ENCODE results near the gene POLR1H. TPM values are rescaled to one million over a fixed set of nuclear protein-coding genes. Genes with fewer than 3 reads are reported as not detected.

POLR1H gene
- total RNA-seq, 2 experiments from 2014 or later: 69.4 to 73.2 TPM

DNA sequence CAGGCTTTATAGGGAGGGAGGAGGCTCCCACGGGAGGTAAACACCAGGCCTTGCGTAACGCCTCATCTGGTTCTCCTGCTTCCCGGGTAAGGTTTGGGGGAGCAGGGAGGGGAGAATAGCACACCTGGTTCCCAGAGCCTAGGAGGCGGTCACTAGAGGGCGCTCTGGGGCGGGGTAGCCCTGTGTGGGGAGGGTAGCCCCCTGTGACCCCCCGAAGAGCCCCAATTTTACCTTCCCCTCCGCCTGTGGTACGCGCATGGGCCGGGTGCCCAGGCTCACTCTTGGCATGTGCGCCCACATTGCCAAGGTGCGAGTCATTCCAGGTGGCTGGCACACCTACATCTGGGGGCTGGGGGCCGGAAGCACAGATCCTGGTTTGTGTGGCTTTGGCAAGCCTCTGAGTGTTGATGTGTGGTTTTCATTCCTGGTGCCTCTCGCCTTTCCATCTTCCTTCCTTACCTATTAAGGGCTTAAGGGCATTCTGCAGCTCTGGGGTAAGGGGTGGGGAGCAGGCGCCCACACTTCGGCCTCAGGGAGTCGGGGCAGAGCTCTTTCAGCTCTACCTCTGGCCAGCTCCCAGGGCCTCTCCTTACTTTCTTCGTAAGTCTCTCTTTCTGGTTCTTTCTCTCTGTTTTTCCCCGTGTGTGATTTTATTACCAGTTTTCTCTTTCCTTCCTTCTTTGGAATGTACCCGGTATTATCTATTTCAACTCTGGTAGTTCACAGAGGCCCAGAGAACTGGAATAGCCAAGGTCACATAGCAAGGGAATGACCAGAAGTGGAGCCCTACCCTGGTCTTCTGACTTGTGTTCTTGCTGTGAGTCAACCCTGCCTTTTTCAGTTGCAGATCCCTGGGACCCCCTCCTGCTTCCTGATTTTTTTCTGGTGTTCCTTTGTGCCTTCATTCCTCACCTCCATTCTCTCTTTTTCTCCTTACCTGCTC lies 15.0 kb downstream of the POLR1H start:
- DNase-seq: peak; percentile 33
- POLR2A ChIA-PET: interaction anchor here (1.6 to 2.0 kb wide), 2 partner anchors 10 to 27 kb away, joined by 3 to 9 read pairs; no protein-coding TSS in a partner anchor
- no peaks in the 10 kb centered on the region for H3K9me3 Mint-ChIP-seq
- H3K27me3 Mint-ChIP-seq: peaks cover 29% of the 10 kb centered on the region
- CTCF ChIA-PET: interaction anchor here (0.7 to 2.4 kb wide), 5 partner anchors 26 to 55 kb away, joined by 3 to 12 read pairs (median 3); no protein-coding TSS in a partner anchor
- peaks cover 39% of the 10 kb centered on the region for H3K4me1 Mint-ChIP-seq (ENCODE audit: low read depth)
- intact Hi-C loops (cut with micrococcal nuclease): no loop called here
- H3K36me3 Mint-ChIP-seq: peaks cover 4% of the 10 kb centered on the region
- H3K4me3 Mint-ChIP-seq: peak overlapping the region; percentile 34
- no peak overlapping the region for H3K27ac Mint-ChIP-seq

DNA sequence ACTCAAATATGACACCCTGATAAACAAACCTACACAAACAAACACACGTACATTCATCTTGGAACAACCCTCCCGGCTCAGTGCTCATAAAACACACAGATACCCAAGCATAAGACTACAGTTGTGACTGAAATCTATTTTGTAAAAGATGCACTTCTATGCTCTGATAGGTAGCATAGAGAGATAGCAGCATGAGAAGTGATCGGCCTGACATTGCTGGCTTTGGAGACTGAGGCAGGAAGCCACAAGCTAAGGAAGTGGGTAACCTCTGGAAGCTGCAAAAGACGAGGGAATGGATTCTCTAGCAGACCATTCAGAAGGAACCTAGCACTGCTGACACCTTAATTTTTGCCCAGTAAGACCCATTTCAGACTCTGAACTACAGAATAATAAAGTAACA lies 16.2 kb downstream of the POLR1H start:
- intact Hi-C loops (cut with micrococcal nuclease): no loop called here
- Mint-ChIP-seq H3K27me3 (peaks cover 22% of the 10 kb centered on the region), H3K9me3 (peaks cover 2% of the 10 kb centered on the region), H3K27ac (no peak overlapping the region), H3K36me3 (no peaks in the 10 kb centered on the region), H3K4me1 (ENCODE audit: low read depth) (peaks cover 31% of the 10 kb centered on the region), H3K4me3 (no peak overlapping the region)
- POLR2A ChIA-PET: interaction anchor here (1.0 to 1.1 kb wide), 2 partner anchors 10 to 142 kb away, joined by 3 read pairs; no protein-coding TSS in a partner anchor
- CTCF ChIA-PET: interaction anchor here (0.8 to 2.4 kb wide), 3 partner anchors 26 to 93 kb away, joined by 3 to 12 read pairs (median 3); no protein-coding TSS in a partner anchor
- no peak for DNase-seq

DNA sequence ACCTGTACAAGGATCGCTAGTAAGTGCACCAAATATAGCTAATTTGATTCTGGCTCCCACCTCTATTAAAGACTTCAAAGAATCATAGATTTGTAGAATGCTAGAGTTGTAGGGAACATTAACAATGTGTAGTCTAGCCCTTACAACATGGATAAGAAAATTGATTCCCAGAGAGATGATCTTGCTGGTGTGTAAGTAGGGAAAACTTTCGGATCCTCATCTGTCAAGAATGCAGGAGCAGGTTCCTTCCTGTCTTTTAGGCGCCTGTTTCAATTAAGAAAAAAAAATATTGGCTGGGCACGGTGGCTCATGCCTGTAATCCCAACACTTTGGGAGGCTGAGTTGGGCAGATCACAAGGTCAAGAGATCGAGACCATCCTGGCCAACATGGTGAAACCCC lies 26.8 kb downstream of the POLR1H start:
- no peaks in the 10 kb centered on the region for H3K9me3 Mint-ChIP-seq
- peaks cover 21% of the 10 kb centered on the region for H3K27me3 Mint-ChIP-seq
- no peak overlapping the region for H3K27ac Mint-ChIP-seq
- intact Hi-C loops (cut with micrococcal nuclease): no loop called here
- H3K4me3 Mint-ChIP-seq: no peak overlapping the region
- H3K36me3 Mint-ChIP-seq: no peaks in the 10 kb centered on the region
- ChIA-PET CTCF (interaction anchor here (0.7 to 1.3 kb wide), 3 partner anchors 14 to 157 kb away, joined by 3 to 8 read pairs (median 4); no protein-coding TSS in a partner anchor), POLR2A (no interaction called here)
- H3K4me1 Mint-ChIP-seq (ENCODE audit: low read depth): no peaks in the 10 kb centered on the region
- DNase-seq: no peak

DNA sequence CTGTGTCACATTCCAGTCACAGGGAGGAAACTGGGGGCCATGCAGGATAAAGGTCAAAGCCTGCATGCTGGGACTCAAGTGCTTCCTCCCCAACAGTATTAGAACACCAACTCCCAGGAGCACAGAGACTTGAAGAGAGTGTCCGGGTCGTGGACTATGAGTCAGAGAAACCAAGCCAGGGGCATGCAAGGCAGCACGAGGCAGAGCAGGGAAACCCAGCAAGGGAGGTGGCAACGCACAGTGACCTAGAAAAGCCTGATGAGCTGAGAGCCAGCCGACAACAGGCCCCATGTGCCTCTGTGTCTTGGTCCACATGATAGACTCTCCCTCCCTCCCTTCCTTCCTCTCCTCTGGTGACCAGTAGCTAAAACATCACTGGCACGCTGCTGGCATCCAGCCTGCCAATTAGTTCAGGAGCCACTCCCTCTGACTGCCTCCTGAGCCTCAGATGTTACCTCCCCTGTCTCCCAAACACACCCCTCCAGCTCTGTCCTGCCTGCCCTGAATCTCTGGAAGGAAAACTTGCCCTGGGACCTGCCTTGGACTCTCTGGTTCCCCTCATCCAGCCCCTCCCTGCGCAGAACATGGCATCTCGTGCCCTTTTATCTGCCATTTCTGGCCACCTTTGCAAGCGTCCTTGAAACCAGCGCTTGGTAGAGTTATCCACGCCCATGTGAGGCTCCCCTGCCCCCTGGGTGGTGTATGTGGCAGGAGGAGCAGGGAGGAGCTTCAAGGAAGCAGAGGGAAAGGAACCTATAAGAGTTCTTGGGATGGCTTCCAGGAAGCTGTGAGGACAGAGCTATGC lies 30.7 kb downstream of the POLR1H start:
- intact Hi-C loops (cut with micrococcal nuclease): no loop called here
- DNase-seq: no peak
- H3K9me3 Mint-ChIP-seq: no peaks in the 10 kb centered on the region
- ChIA-PET POLR2A (no interaction called here), CTCF (interaction anchor here (0.9 to 1.8 kb wide), 2 partner anchors 10 to 11 kb away, joined by 3 to 7 read pairs; no protein-coding TSS in a partner anchor)
- no peaks in the 10 kb centered on the region for H3K4me1 Mint-ChIP-seq (ENCODE audit: low read depth)
- H3K4me3 Mint-ChIP-seq: no peak overlapping the region
- no peaks in the 10 kb centered on the region for H3K36me3 Mint-ChIP-seq
- H3K27ac Mint-ChIP-seq: no peak overlapping the region
- peaks cover 33% of the 10 kb centered on the region for H3K27me3 Mint-ChIP-seq

DNA sequence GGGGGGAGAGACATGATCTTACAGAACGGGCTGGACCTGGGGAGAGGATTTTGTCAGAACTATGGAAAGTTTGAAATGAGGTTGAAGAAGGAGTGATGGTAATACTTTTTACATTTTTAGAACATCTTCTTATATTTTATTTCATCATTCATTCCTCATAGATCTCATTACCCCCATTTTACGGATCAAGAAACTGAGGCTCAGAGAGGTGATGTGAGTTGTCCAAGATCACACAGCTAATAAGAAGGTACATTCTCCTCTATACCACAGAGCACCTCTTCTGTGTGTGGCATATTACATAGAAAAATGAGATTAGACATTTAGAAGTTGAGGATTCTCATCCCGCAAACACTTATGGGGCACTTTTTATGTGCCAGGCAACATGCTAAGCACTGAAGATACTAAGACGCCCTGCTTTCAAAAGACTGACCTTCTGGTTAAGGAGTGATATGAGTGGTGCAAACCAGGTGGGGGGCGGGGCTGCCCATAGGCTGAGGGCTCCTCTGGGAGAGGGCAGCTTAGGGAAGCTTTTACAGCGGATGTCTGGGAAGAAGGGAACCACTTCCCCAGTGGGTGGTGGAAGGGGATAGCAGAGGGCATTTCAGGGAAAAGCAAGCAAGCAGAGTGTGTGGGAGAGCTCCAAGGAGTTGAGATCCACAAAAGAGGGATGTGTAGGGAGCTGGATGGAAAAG lies 31.9 kb downstream of the POLR1H start:
- H3K9me3 Mint-ChIP-seq: no peaks in the 10 kb centered on the region
- ChIA-PET CTCF (interaction anchor here (1.2 to 2.8 kb wide), 3 partner anchors 8 to 38 kb away, joined by 4 to 15 read pairs (median 7); no protein-coding TSS in a partner anchor), POLR2A (interaction anchor here (0.5 kb wide), 1 partner anchor 443 kb away, joined by 3 read pairs; no protein-coding TSS in a partner anchor)
- peaks cover 33% of the 10 kb centered on the region for H3K27me3 Mint-ChIP-seq
- H3K27ac Mint-ChIP-seq: no peak overlapping the region
- intact Hi-C loops (cut with micrococcal nuclease): no loop called here
- no peak overlapping the region for H3K4me3 Mint-ChIP-seq
- H3K36me3 Mint-ChIP-seq: no peaks in the 10 kb centered on the region
- DNase-seq: no peak
- peaks cover 9% of the 10 kb centered on the region for H3K4me1 Mint-ChIP-seq (ENCODE audit: low read depth)

DNA sequence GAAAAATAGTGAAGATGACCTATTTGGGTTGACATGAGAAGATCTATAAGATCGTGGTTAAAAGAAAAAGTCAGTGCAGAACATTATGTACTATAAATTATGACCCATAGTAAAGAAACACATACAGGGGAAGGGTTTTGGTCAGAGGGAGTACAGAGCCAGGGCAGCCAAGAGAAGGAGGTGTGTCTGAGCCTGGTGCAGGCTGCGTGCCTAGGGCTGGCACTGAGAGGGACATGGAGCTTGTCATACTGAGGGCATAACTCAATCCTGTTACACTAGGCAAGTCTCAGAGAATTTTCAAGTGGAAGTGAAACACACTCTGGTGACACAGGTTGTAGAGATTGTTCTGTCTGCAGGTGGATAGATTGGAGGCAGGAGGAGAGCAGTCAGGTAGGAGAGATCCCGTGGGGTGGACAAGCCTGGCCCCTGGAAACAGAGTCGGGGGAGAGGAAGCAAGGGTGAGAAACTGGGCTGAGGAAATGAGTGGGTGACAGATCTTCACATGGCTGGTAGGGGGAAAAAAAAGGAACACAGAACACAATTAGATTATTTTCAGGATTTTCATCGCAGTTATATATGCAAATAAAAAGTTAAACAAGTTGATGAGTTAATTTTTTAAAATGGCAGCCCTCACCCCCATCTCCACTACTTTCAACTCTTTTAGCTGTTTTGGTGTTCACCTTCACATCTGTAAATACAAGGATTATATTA lies 33.0 kb downstream of the POLR1H start:
- Mint-ChIP-seq H3K4me1 (ENCODE audit: low read depth) (peaks cover 15% of the 10 kb centered on the region), H3K27me3 (peaks cover 41% of the 10 kb centered on the region), H3K4me3 (no peak overlapping the region), H3K9me3 (no peaks in the 10 kb centered on the region), H3K27ac (no peak overlapping the region), H3K36me3 (no peaks in the 10 kb centered on the region)
- CTCF ChIA-PET: interaction anchor here (2.1 to 2.8 kb wide), 2 partner anchors 9 to 37 kb away, joined by 6 to 15 read pairs; no protein-coding TSS in a partner anchor
- POLR2A ChIA-PET: no interaction called here
- intact Hi-C loops (cut with micrococcal nuclease): no loop called here
- no peak for DNase-seq

DNA sequence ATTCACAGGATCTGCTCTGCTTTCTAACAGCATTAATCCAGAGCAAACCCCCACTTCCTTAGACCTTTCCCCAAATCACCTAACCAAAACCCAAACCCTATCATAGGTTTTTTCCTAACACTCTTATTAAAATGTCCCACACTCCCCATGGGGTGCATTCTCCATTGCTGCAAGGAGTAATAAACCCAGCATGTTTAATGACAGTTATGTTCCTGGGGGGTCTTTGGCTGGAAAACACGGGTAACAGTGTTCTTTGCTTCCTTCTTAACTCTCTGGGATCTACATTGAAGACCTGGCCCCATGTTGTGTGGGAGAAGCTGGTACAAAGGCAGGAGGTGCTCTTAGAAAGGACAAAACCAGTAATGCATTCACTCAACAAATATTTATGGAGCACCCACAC lies 35.8 kb downstream of the POLR1H start:
- ChIA-PET POLR2A (no interaction called here), CTCF (interaction anchor here (1.9 kb wide), 1 partner anchor 34 kb away, joined by 5 read pairs; no protein-coding TSS in a partner anchor)
- no peak for DNase-seq
- Mint-ChIP-seq H3K36me3 (no peaks in the 10 kb centered on the region), H3K4me1 (ENCODE audit: low read depth) (peaks cover 34% of the 10 kb centered on the region), H3K9me3 (no peaks in the 10 kb centered on the region), H3K4me3 (no peak overlapping the region), H3K27ac (no peak overlapping the region), H3K27me3 (peaks cover 47% of the 10 kb centered on the region)
- intact Hi-C loops (cut with micrococcal nuclease): no loop called here

DNA sequence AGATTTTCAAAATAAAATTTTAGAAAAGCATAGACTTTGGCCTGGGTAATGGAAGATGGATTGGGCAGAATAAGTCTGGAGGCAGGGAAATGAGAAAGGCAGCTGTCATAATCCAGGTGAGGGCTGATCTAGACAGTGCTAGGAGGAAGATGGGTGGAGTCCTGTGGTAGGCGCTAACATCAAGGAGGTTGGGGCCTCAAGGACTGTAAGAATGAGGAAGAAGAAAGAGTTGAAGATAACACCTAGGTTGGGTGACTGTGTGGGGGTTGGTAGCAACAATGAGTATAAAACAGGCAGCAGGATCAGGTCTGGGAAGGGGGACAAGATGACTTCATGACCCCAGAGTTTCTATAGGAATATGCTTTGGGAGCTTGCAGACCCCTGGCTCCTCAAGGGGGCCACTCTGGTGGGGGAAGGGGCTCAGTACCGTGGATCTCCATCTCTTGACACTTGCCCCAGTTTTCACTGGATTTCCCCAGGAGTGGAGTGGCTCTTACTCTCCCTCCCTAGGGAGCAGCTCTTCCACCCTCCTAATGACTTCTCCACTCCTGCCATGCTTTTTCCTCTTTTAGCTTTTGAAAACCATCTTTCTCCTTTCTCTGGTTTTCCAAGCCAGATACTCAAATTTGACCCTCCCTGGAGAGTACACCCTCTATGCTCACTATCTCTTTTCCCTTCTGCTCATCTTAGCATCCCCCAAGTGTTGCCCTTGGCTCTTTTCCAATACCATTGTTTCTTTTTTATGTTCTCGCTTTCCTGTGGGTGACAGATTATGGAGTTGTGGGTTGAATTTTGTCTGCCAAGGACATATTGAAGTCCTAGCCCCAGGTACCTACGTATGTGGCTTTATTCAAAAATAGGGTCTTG lies 37.1 kb downstream of the POLR1H start:
- POLR2A ChIA-PET: no interaction called here
- peaks cover 45% of the 10 kb centered on the region for H3K4me1 Mint-ChIP-seq (ENCODE audit: low read depth)

DNA sequence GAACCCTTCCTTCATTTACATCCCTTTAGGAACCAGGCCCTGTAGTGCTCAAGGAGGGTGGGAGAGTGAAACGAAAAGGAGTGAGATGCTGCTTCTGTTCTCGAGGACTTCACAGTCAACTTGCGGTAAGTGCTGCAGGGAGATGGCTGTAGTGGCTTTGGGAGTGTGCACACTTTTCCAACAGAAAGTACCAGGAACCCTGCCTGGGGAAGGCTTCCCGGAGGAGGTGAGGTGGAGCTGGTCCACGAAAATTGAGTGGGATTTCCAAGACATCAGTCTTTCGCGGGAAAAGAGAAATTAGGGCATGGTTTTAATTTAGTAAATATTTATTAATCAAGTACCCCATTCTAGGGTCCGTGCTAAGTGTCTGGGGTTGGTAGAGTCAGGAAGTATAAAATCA lies 39.1 kb downstream of the POLR1H start:
- Mint-ChIP-seq H3K27me3 (peaks cover 38% of the 10 kb centered on the region), H3K36me3 (no peaks in the 10 kb centered on the region), H3K9me3 (no peaks in the 10 kb centered on the region), H3K4me3 (no peak overlapping the region), H3K27ac (no peak overlapping the region), H3K4me1 (ENCODE audit: low read depth) (peaks cover 49% of the 10 kb centered on the region)
- ChIA-PET CTCF (interaction anchor here (1.0 to 1.6 kb wide), 2 partner anchors 31 to 32 kb away, joined by 3 to 4 read pairs; no protein-coding TSS in a partner anchor), POLR2A (no interaction called here)
- no peak for DNase-seq
- intact Hi-C loops (cut with micrococcal nuclease): no loop called here

More for the DNA sequence above, 37.1 kb downstream of the POLR1H start:
- no peaks in the 10 kb centered on the region for H3K9me3 Mint-ChIP-seq
- no peaks in the 10 kb centered on the region for H3K36me3 Mint-ChIP-seq
- no peak for DNase-seq
- no peak overlapping the region for H3K27ac Mint-ChIP-seq
- intact Hi-C loops (cut with micrococcal nuclease): no loop called here
- peaks cover 41% of the 10 kb centered on the region for H3K27me3 Mint-ChIP-seq
- CTCF ChIA-PET: interaction anchor here (1.0 kb wide), 2 partner anchors 33 to 34 kb away, joined by 4 to 5 read pairs; no protein-coding TSS in a partner anchor
- H3K4me3 Mint-ChIP-seq: no peak overlapping the region
